Body of pancreas (tissue), 4 donors: Measurements from ENCODE around the gene MSANTD2.

Experiments used
- CTCF ChIP-seq, 7 experiments: fragments of 450-650 bp in 4 of 7; fragments of 200-600 bp in 3 of 7; sonication (generic) in 3 of 7; IDR thresholded peaks; one replicate each; pipeline ENCODE4 v1.5.1; 2016 to 2019; ENCODE audit warnings: antibody characterized with exemption in 7 of 7
- POLR2A ChIP-seq, 3 donors: fragments of 450-650 bp; IDR thresholded peaks; one replicate each; pipeline ENCODE4 v1.6.1; 2016; ENCODE audit warnings: antibody characterized with exemption in 3 of 3, mild to moderate bottlenecking in 2 of 3

GRCh38 chr11:124727474-124727873 is 72.7 kb downstream of the MSANTD2 start:
- no peak for TF ChIP-seq CTCF (IDR thresholded peaks at IDR 0.05)
- no peak for TF ChIP-seq POLR2A (IDR thresholded peaks at IDR 0.05)
